Thoracic aorta (tissue), 2 donors: ENCODE data around the gene PLEKHO1. TPM values are rescaled to one million over a fixed set of nuclear protein-coding genes. Genes with fewer than 3 reads are reported as not detected.
"Not testable (repeated sequence)": the region's sequence is repeated elsewhere in the genome, so short reads cannot be mapped to it uniquely, and the experiment has no call there.

ENCODE experiments used
- ATAC-seq: fragments of 150-250 bp; one replicate; pipeline ENCODE4 v1.8.0; 2017; ENCODE audit warnings: low read depth; ENCODE audit not compliant: insufficient number of reproducible peaks, low FRiP score
- DNase-seq: peaks from one replicate; pipeline ENCODE4 v3.0.0-alpha.2; 2020; ENCODE audit warnings: low spot score
- H3K27ac ChIP-seq, 2 donors: fragments of 200-600 bp; sonication (generic); 1 replicate in 1 of 2; 2 replicates in 1 of 2; pipeline ENCODE4 v1.5.1; 2016; ENCODE audit warnings: mild to moderate bottlenecking in 2 of 2, moderate library complexity in 2 of 2
- H3K27me3 ChIP-seq: fragments of 200-600 bp; sonication (generic); replicated peaks from 2 replicates; pipeline ENCODE4 v1.6.0; 2016; ENCODE audit warnings: mild to moderate bottlenecking; ENCODE audit not compliant: insufficient read depth
- H3K36me3 ChIP-seq: fragments of 200-600 bp; sonication (generic); one replicate; pipeline ENCODE4 v1.5.1; 2016
- H3K4me1 ChIP-seq, 2 donors: fragments of 200-600 bp; sonication (generic); 1 replicate in 1 of 2; 2 replicates in 1 of 2; pipeline versions ENCODE4 v1.5.1 to v1.6.0; 2016; ENCODE audit warnings: low read depth in 2 of 2, mild to moderate bottlenecking in 1 of 2; ENCODE audit not compliant: control insufficient read depth in 1 of 2
- H3K4me3 ChIP-seq: fragments of 200-600 bp; sonication (generic); 2 replicates; pipeline ENCODE4 v1.5.1; 2016; ENCODE audit warnings: mild to moderate bottlenecking
- H3K9me3 ChIP-seq: fragments of 200-600 bp; sonication (generic); 2 replicates; pipeline ENCODE4 v1.5.1; 2016
- CTCF ChIP-seq: fragments of 200-600 bp; sonication (generic); IDR thresholded peaks from one replicate; pipeline ENCODE4 v1.5.1; 2019; ENCODE audit warnings: antibody characterized with exemption
- total RNA-seq, 2 donors: library from RNA; depleted of rRNA; stranded (reverse); fragments of >200 nt; gene quantifications; one replicate each; pipeline versions ENCODE4 v1.1.0 to v1.2.3, GENCODE V29; 2016

PLEKHO1 gene
- total RNA-seq, 2 donors from 2014 or later, result 106 to 125 TPM

- Histone ChIP-seq H3K4me1 (peaks cover 0 to 17% of the 10 kb centered on the region in 2 donors), H3K9me3 (no peaks in the 10 kb centered on the region), H3K27ac (no peak overlapping the region), H3K27me3 (no peaks in the 10 kb centered on the region), H3K36me3 (no peaks in the 10 kb centered on the region), H3K4me3 (no peak overlapping the region)
- DNase-seq (no peak), ATAC-seq (no peak)
- TF ChIP-seq CTCF, result no peak
Measured at GRCh38 chr1:150194381-150195031, 44.8 kb downstream of the PLEKHO1 start.

GRCh38 chr1:150196417-150196816, 46.7 kb downstream of the PLEKHO1 start:
- Histone ChIP-seq H3K9me3 (no peaks in the 10 kb centered on the region), H3K4me3 (no peak overlapping the region), H3K27me3 (no peaks in the 10 kb centered on the region), H3K4me1 (peaks cover 0 to 17% of the 10 kb centered on the region in 2 donors), H3K36me3 (no peaks in the 10 kb centered on the region), H3K27ac (no peak overlapping the region)
- ATAC-seq (no peak), DNase-seq (no peak)
- no peak for TF ChIP-seq CTCF

DNA sequence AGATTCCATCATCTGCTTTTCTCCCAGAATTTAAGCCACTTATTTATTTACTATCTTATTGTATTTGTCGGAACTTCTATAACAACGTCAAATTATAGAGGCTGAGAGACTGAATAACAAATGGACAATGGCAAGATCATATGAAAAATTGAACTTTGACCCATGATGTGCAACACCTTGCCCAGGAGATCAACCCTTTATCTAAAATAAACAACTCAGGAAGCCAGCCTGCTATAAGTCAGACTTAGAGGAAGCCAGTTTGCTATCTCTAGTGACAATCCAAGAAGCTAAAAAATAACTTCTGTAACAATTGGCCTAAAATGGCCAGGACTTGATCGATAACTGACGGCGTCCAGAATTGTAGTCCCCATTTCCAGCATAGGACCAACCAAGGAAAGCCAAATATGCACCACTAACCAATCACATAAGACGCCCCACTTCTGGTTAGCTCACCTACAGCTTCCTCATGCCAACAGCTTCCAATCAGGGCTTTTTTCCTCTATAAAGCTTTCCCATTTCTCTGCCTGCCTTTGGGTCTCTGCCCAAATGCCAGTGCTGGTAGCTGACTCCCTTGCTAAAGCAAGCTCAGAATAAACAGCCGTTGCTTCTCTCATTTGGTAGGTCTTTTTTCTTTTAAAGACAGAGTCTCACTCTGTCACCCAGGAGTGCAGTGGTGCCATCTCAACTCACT, 57.7 kb downstream of the PLEKHO1 start:
- DNase-seq (no peak), ATAC-seq (no peak)
- Histone ChIP-seq H3K4me1 (no peaks in the 10 kb centered on the region), H3K4me3 (no peak overlapping the region), H3K36me3 (no peaks in the 10 kb centered on the region), H3K9me3 (no peaks in the 10 kb centered on the region), H3K27ac (no peak overlapping the region), H3K27me3 (no peaks in the 10 kb centered on the region)
- TF ChIP-seq CTCF, result no peak

GRCh38 chr1:150208460-150208859, 58.7 kb downstream of the PLEKHO1 start:
- not testable (repeated sequence) for ATAC-seq, H3K36me3 ChIP-seq, H3K27me3 ChIP-seq

More at GRCh38 chr1:150208460-150208859, 58.7 kb downstream of the PLEKHO1 start:
- not testable (repeated sequence) for H3K4me1 ChIP-seq, DNase-seq, H3K27ac ChIP-seq, H3K4me3 ChIP-seq, H3K9me3 ChIP-seq

Other genes starting within 250 kb of the PLEKHO1 start
- gene SV2A, start 232.1 kb upstream of the PLEKHO1 start, total RNA-seq, result 10 to 100 TPM; 22.7 to 24.3 TPM
- gene SF3B4, start 222.1 kb upstream of the PLEKHO1 start, total RNA-seq, result 10 to 100 TPM; 14.5 to 15.4 TPM
- 10 to 100 TPM; 50.8 to 53.7 TPM for gene MTMR11, start 213.0 kb upstream of the PLEKHO1 start, total RNA-seq
- 10 to 100 TPM; 29.9 to 30.6 TPM for gene OTUD7B, start 139.2 kb upstream of the PLEKHO1 start, total RNA-seq
- 10 to 100 TPM; 46.2 to 68.9 TPM for gene VPS45, start 82.1 kb upstream of the PLEKHO1 start, total RNA-seq
- 10 to 100 TPM; 10.7 to 22.2 TPM for gene ANP32E, start 86.2 kb downstream of the PLEKHO1 start, total RNA-seq
- gene CA14, start 107.9 kb downstream of the PLEKHO1 start, total RNA-seq, result not detected
- gene APH1A, start 119.1 kb downstream of the PLEKHO1 start, total RNA-seq, result 10 to 100 TPM; 77.5 to 84.5 TPM
- gene C1orf54, start 122.9 kb downstream of the PLEKHO1 start, total RNA-seq, result 10 to 100 TPM in 1 of 2 donors, 1 to 10 TPM in 1; 6.8 to 27.9 TPM
- gene CIART, start 132.6 kb downstream of the PLEKHO1 start, total RNA-seq, result 1 to 10 TPM; 5.2 to 9.7 TPM
- gene MRPS21, start 143.9 kb downstream of the PLEKHO1 start, total RNA-seq, result 10 to 100 TPM; 30.1 to 39.5 TPM
- 10 to 100 TPM; 61.3 to 66.5 TPM for gene PRPF3, start 171.6 kb downstream of the PLEKHO1 start, total RNA-seq
- gene RPRD2, start 214.2 kb downstream of the PLEKHO1 start, total RNA-seq, result 10 to 100 TPM; 19.5 to 28.4 TPM